Activated CD4-positive, alpha-beta T cell treated with anti-CD3 and anti-CD28 coated beads, Interleukin-2, amount 10 ng/mL, durations not matched to agents 24 days and 14 days (primary cell): ENCODE results near the gene ALPK1. TPM values are rescaled to one million over a fixed set of nuclear protein-coding genes. Genes with fewer than 3 reads are reported as not detected.
"Not testable (repeated sequence)": the region's sequence is repeated elsewhere in the genome, so short reads cannot be mapped to it uniquely, and the experiment has no call there.

Experiments used
- DNase-seq: peaks from one replicate; pipeline ENCODE4 v3.0.0; 2022
- H3K27ac Mint-ChIP-seq: one replicate; pipeline ENCODE4 v1.8.0; 2022; ENCODE audit warnings: mild to moderate bottlenecking, mixed read lengths
- H3K27me3 Mint-ChIP-seq: one replicate; pipeline ENCODE4 v1.8.0; 2022; ENCODE audit warnings: mixed read lengths
- H3K36me3 Mint-ChIP-seq: one replicate; pipeline ENCODE4 v1.8.0; 2022; ENCODE audit warnings: low read depth, mild to moderate bottlenecking, mixed read lengths
- H3K4me1 Mint-ChIP-seq: one replicate; pipeline ENCODE4 v1.8.0; 2021; ENCODE audit warnings: mixed read lengths
- H3K4me3 Mint-ChIP-seq: one replicate; pipeline ENCODE4 v1.8.0; 2022; ENCODE audit warnings: mild to moderate bottlenecking, moderate library complexity, mixed read lengths
- H3K9me3 Mint-ChIP-seq: one replicate; pipeline ENCODE4 v1.8.0; 2021; ENCODE audit warnings: mixed read lengths
- intact Hi-C: fragments of 100-400 bp; cut with micrococcal nuclease; formaldehyde crosslinking; loops from one replicate; pipeline ENCODE4 v1.15.1; 2023
- total RNA-seq: library from RNA; stranded (reverse); gene quantifications from 2 replicates; pipeline ENCODE4 v1.2.3, GENCODE V29; 2022

Gene ALPK1
- total RNA-seq, 1 donor from 2014 or later, result 9.1 TPM

- no peaks in the 10 kb centered on the region for H3K27me3 Mint-ChIP-seq
- peaks cover 60% of the 10 kb centered on the region for H3K4me1 Mint-ChIP-seq
- peaks cover 61% of the 10 kb centered on the region for H3K36me3 Mint-ChIP-seq
- H3K9me3 Mint-ChIP-seq, result no peaks in the 10 kb centered on the region
- no peak for DNase-seq
- H3K4me3 Mint-ChIP-seq, result peak overlapping the region; percentile 39
- intact Hi-C loops, result no loop called here
- H3K27ac Mint-ChIP-seq, result peak overlapping the region; percentile 19
These were observed 17.9 kb upstream of the ALPK1 start for GRCh38 chr4:112279025-112279881.

GRCh38 chr4:112279882-112280315 lies 17.3 kb upstream of the ALPK1 start:
- Mint-ChIP-seq H3K9me3 (no peaks in the 10 kb centered on the region), H3K4me1 (peaks cover 63% of the 10 kb centered on the region), H3K36me3 (peaks cover 61% of the 10 kb centered on the region), H3K27me3 (no peaks in the 10 kb centered on the region), H3K4me3 (no peak overlapping the region), H3K27ac (no peak overlapping the region)
- intact Hi-C loops, result no loop called here
- DNase-seq, result no peak

GRCh38 chr4:112280386-112281056 lies 16.6 kb upstream of the ALPK1 start:
- H3K9me3 Mint-ChIP-seq, result no peaks in the 10 kb centered on the region
- intact Hi-C loops, result no loop called here
- H3K27me3 Mint-ChIP-seq, result no peaks in the 10 kb centered on the region
- no peak for DNase-seq
- H3K36me3 Mint-ChIP-seq, result peaks cover 59% of the 10 kb centered on the region
- no peak overlapping the region for H3K27ac Mint-ChIP-seq
- H3K4me1 Mint-ChIP-seq, result peaks cover 61% of the 10 kb centered on the region
- H3K4me3 Mint-ChIP-seq, result no peak overlapping the region

- H3K27me3 Mint-ChIP-seq, H3K27ac Mint-ChIP-seq, DNase-seq, H3K9me3 Mint-ChIP-seq, intact Hi-C loops: not testable (repeated sequence)
- peaks cover 50% of the 10 kb centered on the region for H3K36me3 Mint-ChIP-seq
- H3K4me3 Mint-ChIP-seq, result peak overlapping the region; percentile 36
- peaks cover 68% of the 10 kb centered on the region for H3K4me1 Mint-ChIP-seq
These were observed 15.2 kb upstream of the ALPK1 start for GRCh38 chr4:112281895-112282398.

- peaks cover 40% of the 10 kb centered on the region for H3K36me3 Mint-ChIP-seq
- H3K4me3 Mint-ChIP-seq, result peak overlapping the region; percentile 95
- no peaks in the 10 kb centered on the region for H3K27me3 Mint-ChIP-seq
- no peaks in the 10 kb centered on the region for H3K9me3 Mint-ChIP-seq
- peak overlapping the region; percentile 0 for H3K27ac Mint-ChIP-seq
- intact Hi-C loops, result no loop called here
- DNase-seq, result peak; percentile 58
- H3K4me1 Mint-ChIP-seq, result peaks cover 71% of the 10 kb centered on the region
These were observed 14.1 kb upstream of the ALPK1 start for GRCh38 chr4:112282860-112283667.

- H3K4me1 Mint-ChIP-seq, result peaks cover 75% of the 10 kb centered on the region
- peak overlapping the region; percentile 94 for H3K27ac Mint-ChIP-seq
- H3K27me3 Mint-ChIP-seq, result no peaks in the 10 kb centered on the region
- DNase-seq, result peak; percentile 67
- peaks cover 33% of the 10 kb centered on the region for H3K36me3 Mint-ChIP-seq
- H3K9me3 Mint-ChIP-seq, result no peaks in the 10 kb centered on the region
- H3K4me3 Mint-ChIP-seq, result peak overlapping the region; percentile 95
- intact Hi-C loops, result loop anchor here (1.0 kb wide), 1 partner anchor 13 kb away; no protein-coding TSS in a partner anchor
These were observed 13.0 kb upstream of the ALPK1 start for GRCh38 chr4:112284166-112284565.

- intact Hi-C loops, result loop anchor here (1.0 to 5.0 kb wide), 4 partner anchors 14 to 1262 kb away; partner anchors contain the start of gene AP1AR
- H3K4me1 Mint-ChIP-seq, result peaks cover 77% of the 10 kb centered on the region
- DNase-seq, result peak; percentile 74
- no peaks in the 10 kb centered on the region for H3K9me3 Mint-ChIP-seq
- no peaks in the 10 kb centered on the region for H3K27me3 Mint-ChIP-seq
- peak overlapping the region; percentile 95 for H3K4me3 Mint-ChIP-seq
- H3K36me3 Mint-ChIP-seq, result peaks cover 30% of the 10 kb centered on the region
- peak overlapping the region; percentile 94 for H3K27ac Mint-ChIP-seq
These were observed 12.3 kb upstream of the ALPK1 start for GRCh38 chr4:112284662-112285411.

- Mint-ChIP-seq H3K27ac (peak overlapping the region; percentile 94), H3K9me3 (no peaks in the 10 kb centered on the region), H3K4me3 (peak overlapping the region; percentile 95), H3K36me3 (peaks cover 14% of the 10 kb centered on the region), H3K4me1 (peaks cover 64% of the 10 kb centered on the region), H3K27me3 (no peaks in the 10 kb centered on the region)
- peak; percentile 71 for DNase-seq
- intact Hi-C loops, result loop anchor here (5.0 kb wide), 1 partner anchor 1260 kb away; no protein-coding TSS in a partner anchor
These were observed 9.7 kb upstream of the ALPK1 start for GRCh38 chr4:112287258-112287989.

- DNase-seq, result peak; percentile 79
- Mint-ChIP-seq H3K27ac (peak overlapping the region; percentile 86), H3K4me1 (peaks cover 56% of the 10 kb centered on the region), H3K4me3 (peak overlapping the region; percentile 71), H3K27me3 (no peaks in the 10 kb centered on the region), H3K9me3 (no peaks in the 10 kb centered on the region), H3K36me3 (peaks cover 8% of the 10 kb centered on the region)
- intact Hi-C loops, result loop anchor here (1.0 to 5.0 kb wide), 4 partner anchors 9 to 1259 kb away; partner anchors contain the start of gene ALPK1
These were observed 8.7 kb upstream of the ALPK1 start for GRCh38 chr4:112288455-112288854.

GRCh38 chr4:112289407-112290253 lies 7.5 kb upstream of the ALPK1 start:
- Mint-ChIP-seq H3K9me3 (no peaks in the 10 kb centered on the region), H3K27ac (peak overlapping the region; percentile 86), H3K36me3 (peaks cover 8% of the 10 kb centered on the region), H3K4me3 (peak overlapping the region; percentile 60), H3K4me1 (peaks cover 50% of the 10 kb centered on the region), H3K27me3 (no peaks in the 10 kb centered on the region)
- peak; percentile 53 for DNase-seq
- intact Hi-C loops, result loop anchor here (2.0 to 5.0 kb wide), 2 partner anchors 171 to 1258 kb away; no protein-coding TSS in a partner anchor

- Mint-ChIP-seq H3K36me3 (peaks cover 5% of the 10 kb centered on the region), H3K4me1 (peaks cover 48% of the 10 kb centered on the region), H3K27ac (peak overlapping the region; percentile 80), H3K4me3 (peak overlapping the region; percentile 14), H3K27me3 (no peaks in the 10 kb centered on the region), H3K9me3 (no peaks in the 10 kb centered on the region)
- DNase-seq, result peak; percentile 63
- intact Hi-C loops, result loop anchor here (2.0 kb wide), 1 partner anchor 172 kb away; no protein-coding TSS in a partner anchor
These were observed 6.8 kb upstream of the ALPK1 start for GRCh38 chr4:112290341-112290740.
